ENCODE results near the gene VWA8.

- no peak for TF ChIP-seq TEAD4 (IDR thresholded peaks at IDR 0.05; ENCODE audit: low read depth, low read length)
- TF ChIP-seq FOSL1 (IDR thresholded peaks at IDR 0.05; ENCODE audit: insufficient read depth, low read depth, low read length): no peak
- TF ChIP-seq POU5F1 (IDR thresholded peaks at IDR 0.05; ENCODE audit: low read depth, low read length): no peak
- TF ChIP-seq POLR2AphosphoS5 (IDR thresholded peaks at IDR 0.05; ENCODE audit: low read depth, low read length): no peak
- no peak for TF ChIP-seq EZH2 (IDR thresholded peaks at IDR 0.05; ENCODE audit: low read depth, low read length, severe bottlenecking)
- no peak for TF ChIP-seq POLR2A (IDR thresholded peaks at IDR 0.05; ENCODE audit: control extremely low read depth in 1 of 2, low read depth in 2 of 2, low read length in 2 of 2)
- TF ChIP-seq KDM1A (IDR thresholded peaks at IDR 0.05; ENCODE audit: borderline replicate concordance, low read length): no peak
- TF ChIP-seq SRF (IDR thresholded peaks at IDR 0.05; ENCODE audit: low read depth, low read length): no peak
- TF ChIP-seq SP1 (IDR thresholded peaks at IDR 0.05; ENCODE audit: low read depth, low read length): no peak
- TF ChIP-seq CEBPB (IDR thresholded peaks at IDR 0.05; ENCODE audit: low read depth, low read length): no peak
- TF ChIP-seq BRCA1 (IDR thresholded peaks at IDR 0.05; ENCODE audit: low read depth, low read length): no peak
- TF ChIP-seq, protein P1, sequence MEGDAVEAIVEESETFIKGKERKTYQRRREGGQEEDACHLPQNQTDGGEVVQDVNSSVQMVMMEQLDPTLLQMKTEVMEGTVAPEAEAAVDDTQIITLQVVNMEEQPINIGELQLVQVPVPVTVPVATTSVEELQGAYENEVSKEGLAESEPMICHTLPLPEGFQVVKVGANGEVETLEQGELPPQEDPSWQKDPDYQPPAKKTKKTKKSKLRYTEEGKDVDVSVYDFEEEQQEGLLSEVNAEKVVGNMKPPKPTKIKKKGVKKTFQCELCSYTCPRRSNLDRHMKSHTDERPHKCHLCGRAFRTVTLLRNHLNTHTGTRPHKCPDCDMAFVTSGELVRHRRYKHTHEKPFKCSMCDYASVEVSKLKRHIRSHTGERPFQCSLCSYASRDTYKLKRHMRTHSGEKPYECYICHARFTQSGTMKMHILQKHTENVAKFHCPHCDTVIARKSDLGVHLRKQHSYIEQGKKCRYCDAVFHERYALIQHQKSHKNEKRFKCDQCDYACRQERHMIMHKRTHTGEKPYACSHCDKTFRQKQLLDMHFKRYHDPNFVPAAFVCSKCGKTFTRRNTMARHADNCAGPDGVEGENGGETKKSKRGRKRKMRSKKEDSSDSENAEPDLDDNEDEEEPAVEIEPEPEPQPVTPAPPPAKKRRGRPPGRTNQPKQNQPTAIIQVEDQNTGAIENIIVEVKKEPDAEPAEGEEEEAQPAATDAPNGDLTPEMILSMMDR (IDR thresholded peaks at IDR 0.05; ENCODE audit: control extremely low read depth in 1 of 3, insufficient read depth in 1 of 3, low read depth in 1 of 3, low read length in 3 of 3): no peak
- no peak for TF ChIP-seq CBX5 (IDR thresholded peaks at IDR 0.05; ENCODE audit: low read depth, low read length)
- TF ChIP-seq NANOG (IDR thresholded peaks at IDR 0.05; ENCODE audit: insufficient read depth, low read depth, low read length, poor library complexity, severe bottlenecking): no peak
Observed at GRCh38 chr13:41774605-41775218, 186.2 kb downstream of the VWA8 start.
